Activated T-helper 2 cell treated with anti-CD3 and anti-CD28 coated beads, Interferon-gamma antibody, Interleukin-2, Interleukin-4, amounts not matched to agents 10 μg/mL and 5 μg/mL and 100 μg/mL, durations not matched to agents 14 hours and 24 hours and 36 hours (primary cell): ENCODE data around the gene OLR1. TPM values are rescaled to one million over a fixed set of nuclear protein-coding genes. Genes with fewer than 3 reads are reported as not detected.

Experiments
- DNase-seq: peaks from one replicate; pipeline ENCODE4 v3.0.0; 2021; ENCODE audit warnings: low spot score
- H3K27ac Mint-ChIP-seq: one replicate; pipeline ENCODE4 v1.8.0; 2021; ENCODE audit warnings: mixed read lengths
- H3K27me3 Mint-ChIP-seq: one replicate; pipeline ENCODE4 v1.8.0; 2021; ENCODE audit warnings: low read depth, mixed read lengths
- H3K36me3 Mint-ChIP-seq: one replicate; pipeline ENCODE4 v1.8.0; 2021; ENCODE audit warnings: low read depth, mixed read lengths
- H3K4me1 Mint-ChIP-seq: one replicate; pipeline ENCODE4 v1.8.0; 2021; ENCODE audit warnings: low read depth, mixed read lengths
- H3K4me3 Mint-ChIP-seq: one replicate; pipeline ENCODE4 v1.8.0; 2021; ENCODE audit warnings: low read depth, mild to moderate bottlenecking, moderate library complexity, mixed read lengths
- H3K9me3 Mint-ChIP-seq: one replicate; pipeline ENCODE4 v1.8.0; 2021; ENCODE audit warnings: mixed read lengths
- intact Hi-C: fragments of 100-400 bp; cut with micrococcal nuclease; formaldehyde crosslinking; loops from one replicate; pipeline ENCODE4 v1.15.1; 2023
- total RNA-seq: library from RNA; stranded (reverse); gene quantifications from 2 replicates; pipeline ENCODE4 v1.2.3, GENCODE V29; 2022

The OLR1 gene
- total RNA-seq, 1 donor from 2014 or later = not detected

GRCh38 chr12:10110256-10110844 lies 61.6 kb downstream of the OLR1 start:
- Mint-ChIP-seq H3K27me3 (peaks cover 15% of the 10 kb centered on the region), H3K9me3 (no peaks in the 10 kb centered on the region), H3K4me3 (no peak overlapping the region), H3K36me3 (no peaks in the 10 kb centered on the region), H3K27ac (no peak overlapping the region), H3K4me1 (no peaks in the 10 kb centered on the region)
- no peak for DNase-seq
- intact Hi-C loops = no loop called here

Other genes with a start within 250 kb of the OLR1 start
- not detected in 2 replicates for gene CLEC2A, start 239.8 kb downstream of the OLR1 start, total RNA-seq
- gene CLEC12A, start 200.7 kb downstream of the OLR1 start, total RNA-seq = 0.30 and 0.32 TPM in 2 replicates
- not detected in 2 replicates for gene CLEC1B, start 173.0 kb downstream of the OLR1 start, total RNA-seq
- gene CLEC12B, start 161.5 kb downstream of the OLR1 start, total RNA-seq = not detected in 2 replicates
- not detected in 2 replicates for gene CLEC9A, start 141.4 kb downstream of the OLR1 start, total RNA-seq
- not detected in 2 replicates for gene CLEC1A, start 73.1 kb downstream of the OLR1 start, total RNA-seq
- not detected in 2 replicates for gene CLEC7A, start 41.9 kb downstream of the OLR1 start, total RNA-seq
- gene TMEM52B, start 6.9 kb upstream of the OLR1 start, total RNA-seq = not detected in 2 replicates
- 4.0 and 5.2 TPM in 2 replicates for gene GABARAPL1, start 40.7 kb upstream of the OLR1 start, total RNA-seq
- 3.3 and 3.5 TPM in 2 replicates for gene KLRD1, start 135.7 kb upstream of the OLR1 start, total RNA-seq
- 0.69 and 0.75 TPM in 2 replicates for gene KLRK1, start 217.9 kb upstream of the OLR1 start, total RNA-seq
- gene KLRC4, start 237.6 kb upstream of the OLR1 start, total RNA-seq = not detected in 2 replicates
- gene KLRC3, start 248.5 kb upstream of the OLR1 start, total RNA-seq = not detected in 2 replicates